Kidney epithelial cell (primary cell): ENCODE data around the gene ELP4. TPM values are rescaled to one million over a fixed set of nuclear protein-coding genes. Genes with fewer than 3 reads are reported as not detected.

ENCODE experiments used
- DNase-seq: peaks from one replicate; pipeline ENCODE4 v3.0.0-alpha.2; 2010; ENCODE audit warnings: low read depth
- H3K27me3 ChIP-seq: 2 replicates; pipeline ENCODE4 v1.6.0; 2011; ENCODE audit warnings: low read length; ENCODE audit not compliant: control insufficient read depth, insufficient read depth
- H3K36me3 ChIP-seq: 2 replicates; pipeline ENCODE4 v1.5.1; 2011; ENCODE audit warnings: low read length; ENCODE audit not compliant: control insufficient read depth, insufficient read depth
- H3K4me3 ChIP-seq: 2 replicates; pipeline ENCODE4 v1.5.1; 2011; ENCODE audit warnings: low read depth, mild to moderate bottlenecking, control low read depth, low read length
- CTCF ChIP-seq: IDR thresholded peaks from 2 replicates; pipeline ENCODE4 v1.5.1; 2011; ENCODE audit warnings: mild to moderate bottlenecking, moderate library complexity, low read length, control low read depth, inconsistent platforms; ENCODE audit not compliant: insufficient read depth, poor library complexity, severe bottlenecking
- total RNA-seq: library from RNA; depleted of rRNA; stranded (reverse); fragments of >200 nt; gene quantifications from 2 replicates; pipeline ENCODE4 v1.2.3, GENCODE V29; 2015

Gene ELP4
- total RNA-seq, 1 donor from 2014 or later: 19.1 TPM

- no peak for DNase-seq
- TF ChIP-seq CTCF: no peak
- Histone ChIP-seq H3K27me3 (no peaks in the 10 kb centered on the region), H3K36me3 (no peaks in the 10 kb centered on the region), H3K4me3 (no peak overlapping the region)
Observed at GRCh38 chr11:31779374-31779791, 269.8 kb downstream of the ELP4 start.

GRCh38 chr11:31780078-31780477 lies 270.5 kb downstream of the ELP4 start:
- H3K36me3 ChIP-seq: no peaks in the 10 kb centered on the region
- no peaks in the 10 kb centered on the region for H3K27me3 ChIP-seq
- no peak for DNase-seq
- TF ChIP-seq CTCF: no peak
- H3K4me3 ChIP-seq: no peak overlapping the region

- Histone ChIP-seq H3K27me3 (no peaks in the 10 kb centered on the region), H3K4me3 (no peak overlapping the region), H3K36me3 (no peaks in the 10 kb centered on the region)
- TF ChIP-seq CTCF: no peak
- no peak for DNase-seq
Observed at GRCh38 chr11:31780480-31780971, 271.0 kb downstream of the ELP4 start.

- DNase-seq: no peak
- H3K36me3 ChIP-seq: no peaks in the 10 kb centered on the region
- no peak for TF ChIP-seq CTCF
- H3K4me3 ChIP-seq: no peak overlapping the region
- no peaks in the 10 kb centered on the region for H3K27me3 ChIP-seq
Observed at GRCh38 chr11:31782257-31782656, 272.7 kb downstream of the ELP4 start.

GRCh38 chr11:31783252-31783651 lies 273.7 kb downstream of the ELP4 start:
- DNase-seq: no peak
- H3K27me3 ChIP-seq: no peaks in the 10 kb centered on the region
- H3K36me3 ChIP-seq: no peaks in the 10 kb centered on the region
- TF ChIP-seq CTCF: no peak
- no peak overlapping the region for H3K4me3 ChIP-seq

- no peak for TF ChIP-seq CTCF
- H3K4me3 ChIP-seq: no peak overlapping the region
- no peaks in the 10 kb centered on the region for H3K36me3 ChIP-seq
- no peak for DNase-seq
- no peaks in the 10 kb centered on the region for H3K27me3 ChIP-seq
Observed at GRCh38 chr11:31784611-31785010, 275.0 kb downstream of the ELP4 start.
